Mucosa of stomach (tissue), 1 donor: ENCODE measurements around the gene RAB18.

ENCODE experiments used
- H3K27me3 ChIP-seq: one replicate; pipeline ENCODE4 v1.7.0; 2013; ENCODE audit warnings: mild to moderate bottlenecking, low read length; ENCODE audit not compliant: control insufficient read depth, insufficient read depth
- H3K36me3 ChIP-seq: one replicate; pipeline ENCODE4 v1.7.0; 2013; ENCODE audit warnings: low read length; ENCODE audit not compliant: control insufficient read depth, insufficient read depth
- H3K4me1 ChIP-seq: one replicate; pipeline ENCODE4 v1.7.0; 2013; ENCODE audit warnings: mild to moderate bottlenecking, low read length; ENCODE audit not compliant: control insufficient read depth, insufficient read depth
- H3K4me3 ChIP-seq: one replicate; pipeline ENCODE4 v1.7.0; 2013; ENCODE audit warnings: low read length
- H3K9ac ChIP-seq: one replicate; pipeline ENCODE4 v1.7.0; 2013; ENCODE audit warnings: mild to moderate bottlenecking, low read length, moderate library complexity
- H3K9me3 ChIP-seq: one replicate; pipeline ENCODE4 v1.7.0; 2013; ENCODE audit warnings: mild to moderate bottlenecking, low read length, moderate library complexity; ENCODE audit not compliant: control insufficient read depth
- donor health status: Pancreatic carcinoma.

Gene RAB18

DNA sequence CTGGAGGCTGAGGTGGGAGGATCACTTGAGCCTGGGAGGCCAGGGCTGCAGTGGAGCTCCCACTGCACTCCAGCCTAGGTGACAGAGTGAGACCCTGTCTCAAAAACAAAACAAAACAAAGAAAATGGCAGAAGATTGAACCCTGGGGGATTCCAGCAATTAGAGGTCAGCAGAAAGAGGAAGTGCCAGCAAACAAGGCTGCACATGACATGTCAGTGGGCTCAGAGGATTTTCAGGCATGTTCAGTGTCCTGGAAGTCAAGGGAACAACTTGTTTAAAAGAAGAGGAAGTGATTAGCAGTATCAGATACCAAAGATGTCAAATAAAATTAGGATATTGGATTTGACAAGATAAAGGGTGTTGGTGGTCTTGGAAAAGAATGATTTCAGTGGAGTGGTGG is 32.3 kb downstream of the RAB18 start:
- H3K9me3 ChIP-seq: no peaks in the 10 kb centered on the region
- H3K36me3 ChIP-seq: no peaks in the 10 kb centered on the region
- no peaks in the 10 kb centered on the region for H3K4me1 ChIP-seq
- no peak overlapping the region for H3K4me3 ChIP-seq
- no peaks in the 10 kb centered on the region for H3K27me3 ChIP-seq
- H3K9ac ChIP-seq: no peak overlapping the region

DNA sequence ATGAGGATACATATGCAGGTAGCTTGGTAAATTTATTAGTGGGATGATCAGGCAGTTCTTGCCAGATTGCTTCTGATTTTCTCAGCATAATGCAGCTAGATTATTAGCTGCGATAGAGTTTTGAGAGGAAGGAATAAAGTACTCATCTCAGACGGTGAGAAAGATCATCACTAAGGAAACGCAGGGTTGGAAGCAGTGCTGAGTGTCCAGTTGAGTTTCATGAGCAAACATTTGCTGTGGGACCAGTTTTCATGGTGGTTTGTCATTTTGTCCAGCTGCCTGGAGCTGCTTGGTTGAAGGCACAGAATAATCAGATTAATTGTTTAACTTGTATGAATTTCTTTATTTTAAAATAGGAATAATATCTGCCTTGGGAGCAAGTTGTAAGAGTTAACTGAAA is 33.1 kb downstream of the RAB18 start:
- Histone ChIP-seq H3K36me3 (no peaks in the 10 kb centered on the region), H3K9ac (no peak overlapping the region), H3K4me1 (peaks cover 4% of the 10 kb centered on the region), H3K27me3 (no peaks in the 10 kb centered on the region), H3K4me3 (no peak overlapping the region), H3K9me3 (no peaks in the 10 kb centered on the region)

DNA sequence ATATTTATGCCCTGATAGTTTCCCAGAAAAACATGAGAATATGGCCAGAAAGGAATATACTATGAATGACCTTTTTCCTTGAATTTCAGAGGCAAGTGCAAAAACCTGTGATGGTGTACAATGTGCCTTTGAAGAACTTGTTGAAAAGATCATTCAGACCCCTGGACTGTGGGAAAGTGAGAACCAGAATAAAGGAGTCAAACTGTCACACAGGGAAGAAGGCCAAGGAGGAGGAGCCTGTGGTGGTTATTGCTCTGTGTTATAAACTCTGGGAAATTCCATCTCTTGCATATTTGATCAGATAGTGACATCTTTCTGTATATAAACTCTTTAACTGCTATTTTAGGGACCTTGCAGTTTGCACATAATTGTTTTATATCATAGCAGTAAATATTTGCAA is 33.7 kb downstream of the RAB18 start:
- Histone ChIP-seq H3K36me3 (no peaks in the 10 kb centered on the region), H3K27me3 (no peaks in the 10 kb centered on the region), H3K9ac (no peak overlapping the region), H3K4me3 (no peak overlapping the region), H3K9me3 (no peaks in the 10 kb centered on the region), H3K4me1 (peaks cover 4% of the 10 kb centered on the region)

DNA sequence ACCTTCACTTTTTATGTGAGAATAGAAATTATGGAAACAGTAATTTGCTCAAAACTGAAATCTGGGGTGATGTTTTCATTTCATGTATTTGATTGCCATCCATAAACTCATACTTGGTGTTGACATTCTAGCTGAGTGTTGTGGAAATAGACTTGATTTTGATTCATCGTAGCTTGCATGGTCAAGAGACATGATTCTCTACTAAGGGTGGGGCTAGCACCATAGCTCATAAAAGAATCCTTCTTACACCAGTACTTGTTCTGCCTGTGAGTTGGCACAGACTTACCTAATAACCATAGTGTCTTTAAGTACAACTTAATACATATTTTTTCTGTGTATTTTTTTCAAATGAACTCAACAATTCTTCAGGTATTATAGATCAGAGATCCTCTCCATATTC is 36.6 kb downstream of the RAB18 start:
- Histone ChIP-seq H3K36me3 (no peaks in the 10 kb centered on the region), H3K9me3 (no peaks in the 10 kb centered on the region), H3K27me3 (no peaks in the 10 kb centered on the region), H3K4me3 (no peak overlapping the region), H3K9ac (no peak overlapping the region), H3K4me1 (peaks cover 4% of the 10 kb centered on the region)

DNA sequence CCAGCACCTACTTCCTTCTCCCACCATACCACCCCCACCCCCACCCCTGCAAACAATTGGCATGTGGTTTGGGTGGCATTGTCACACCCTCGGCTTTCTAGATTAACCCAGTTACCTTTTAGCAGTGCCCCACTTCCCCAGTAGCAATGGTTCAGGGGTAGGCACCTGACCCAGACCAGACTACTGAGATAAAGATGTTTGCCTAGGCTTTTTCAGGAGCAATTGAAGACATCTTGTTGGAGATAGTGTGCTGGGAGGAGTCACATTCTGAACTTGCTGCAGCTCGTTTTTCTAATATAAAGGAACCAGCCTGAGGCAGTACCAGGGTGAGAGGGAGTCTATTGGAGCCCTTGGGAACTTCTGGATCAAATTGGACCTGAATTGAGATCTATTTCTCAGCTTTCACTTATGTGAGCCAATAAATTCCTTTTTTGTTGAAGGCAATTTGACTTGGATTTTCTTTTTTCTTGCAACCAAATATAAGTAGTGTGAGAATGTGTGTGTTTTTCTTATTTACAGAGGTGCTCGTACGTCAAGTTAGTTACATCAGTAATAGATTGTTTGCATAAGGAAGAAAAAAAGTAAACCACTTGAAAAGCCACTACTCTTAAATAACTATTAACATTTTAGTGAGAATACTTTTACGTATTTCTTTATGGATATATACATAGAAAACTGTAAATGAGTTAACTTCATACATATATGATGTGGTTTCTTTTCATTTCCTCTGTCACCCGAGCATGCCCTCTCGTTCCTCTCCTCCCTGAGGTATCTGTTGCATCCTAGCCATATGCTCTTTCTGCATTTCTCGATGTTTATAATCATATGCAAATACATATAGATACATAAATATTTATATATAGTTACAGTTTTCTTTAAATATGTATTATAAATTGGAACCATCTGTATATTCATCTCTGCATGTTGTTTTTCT is 38.0 kb downstream of the RAB18 start:
- Histone ChIP-seq H3K27me3 (no peaks in the 10 kb centered on the region), H3K9me3 (no peaks in the 10 kb centered on the region), H3K36me3 (no peaks in the 10 kb centered on the region)

DNA sequence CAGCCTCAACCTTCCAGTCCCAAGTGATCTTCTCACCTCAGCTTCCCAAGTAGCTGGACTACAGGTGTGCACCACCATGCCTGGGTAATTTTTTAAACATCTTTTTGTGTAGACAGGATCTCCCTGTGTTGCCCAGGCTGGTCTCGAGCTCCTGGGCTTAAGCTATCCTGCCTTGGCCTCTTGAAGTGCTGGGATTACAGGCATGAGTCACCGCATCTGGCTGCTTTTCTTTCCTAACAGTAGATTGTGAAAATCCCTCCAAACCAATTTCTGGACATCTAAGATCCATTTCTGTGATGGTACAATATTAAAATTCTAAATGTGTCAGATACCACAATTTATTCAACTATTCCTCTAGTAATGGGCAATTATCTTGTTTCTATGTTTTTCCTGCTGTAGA is 38.7 kb downstream of the RAB18 start:
- no peaks in the 10 kb centered on the region for H3K9me3 ChIP-seq
- no peak overlapping the region for H3K4me3 ChIP-seq
- no peaks in the 10 kb centered on the region for H3K27me3 ChIP-seq
- H3K9ac ChIP-seq: no peak overlapping the region
- peaks cover 4% of the 10 kb centered on the region for H3K4me1 ChIP-seq
- H3K36me3 ChIP-seq: no peaks in the 10 kb centered on the region

More for the DNA sequence above, 38.0 kb downstream of the RAB18 start:
- no peak overlapping the region for H3K9ac ChIP-seq
- no peak overlapping the region for H3K4me3 ChIP-seq
- peaks cover 4% of the 10 kb centered on the region for H3K4me1 ChIP-seq

DNA sequence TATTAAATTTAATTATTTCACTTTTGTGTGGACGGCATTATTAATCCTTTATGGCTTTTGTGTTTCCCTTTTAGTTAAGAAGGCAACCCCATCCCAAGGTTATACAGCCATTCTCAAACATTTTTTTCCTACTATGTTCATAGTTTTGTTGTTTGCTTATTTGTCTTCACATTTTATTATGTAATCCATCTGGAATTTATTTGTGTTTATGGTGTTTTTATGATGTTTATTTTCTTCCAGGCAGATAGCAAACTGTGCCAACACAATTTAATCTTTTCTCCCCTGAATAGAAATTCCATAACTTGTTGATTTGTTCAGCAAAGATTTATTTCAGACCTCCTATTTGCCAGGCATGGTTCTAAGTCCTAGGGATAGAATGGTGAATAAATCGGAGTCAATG is 42.9 kb downstream of the RAB18 start:
- H3K4me1 ChIP-seq: peaks cover under 1% of the 10 kb centered on the region
- H3K4me3 ChIP-seq: no peak overlapping the region
- no peaks in the 10 kb centered on the region for H3K9me3 ChIP-seq
- no peaks in the 10 kb centered on the region for H3K27me3 ChIP-seq
- no peaks in the 10 kb centered on the region for H3K36me3 ChIP-seq
- H3K9ac ChIP-seq: no peak overlapping the region

DNA sequence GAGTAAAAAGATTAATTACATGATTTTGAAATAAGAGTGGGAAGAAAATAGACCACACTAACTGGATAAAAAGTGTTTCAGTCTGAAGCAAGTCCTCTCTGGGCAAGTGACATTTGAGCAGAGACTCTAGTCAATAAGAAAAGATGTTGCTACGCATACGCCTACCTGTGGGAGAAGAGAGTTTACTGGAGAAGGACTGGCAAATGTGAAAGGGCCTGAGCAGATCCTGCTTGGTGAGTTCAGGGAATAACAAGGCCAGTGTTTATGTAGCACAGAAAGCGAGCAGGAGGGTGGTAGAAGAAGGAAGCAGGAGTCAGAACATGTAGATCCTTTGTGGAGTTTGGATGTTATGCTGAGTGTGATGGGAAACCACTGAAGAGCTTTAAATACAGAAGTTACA is 43.4 kb downstream of the RAB18 start:
- no peaks in the 10 kb centered on the region for H3K4me1 ChIP-seq
- no peaks in the 10 kb centered on the region for H3K27me3 ChIP-seq
- no peak overlapping the region for H3K4me3 ChIP-seq
- no peaks in the 10 kb centered on the region for H3K9me3 ChIP-seq
- H3K9ac ChIP-seq: no peak overlapping the region
- no peaks in the 10 kb centered on the region for H3K36me3 ChIP-seq

DNA sequence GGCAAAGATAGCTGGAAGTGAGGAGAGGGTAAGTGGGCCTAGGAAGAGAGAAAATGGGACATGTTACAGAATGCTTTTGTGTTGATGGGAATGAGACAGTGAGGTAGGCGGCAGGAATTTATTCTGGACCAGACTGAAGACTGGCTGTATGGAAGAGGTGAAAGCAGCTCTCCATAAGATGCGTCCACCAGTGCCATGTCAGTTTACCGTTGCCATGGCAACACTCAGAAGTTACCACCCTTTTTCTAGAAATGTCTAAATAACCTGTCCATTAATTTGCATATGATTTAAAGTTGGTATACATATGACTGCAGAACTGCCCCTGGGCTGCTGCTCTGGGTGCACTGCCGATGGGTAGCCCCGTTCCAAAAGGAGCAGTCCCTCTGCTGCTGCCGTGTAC is 46.7 kb downstream of the RAB18 start:
- Histone ChIP-seq H3K9ac (no peak overlapping the region), H3K4me1 (no peaks in the 10 kb centered on the region), H3K9me3 (no peaks in the 10 kb centered on the region), H3K36me3 (no peaks in the 10 kb centered on the region), H3K4me3 (no peak overlapping the region), H3K27me3 (no peaks in the 10 kb centered on the region)

DNA sequence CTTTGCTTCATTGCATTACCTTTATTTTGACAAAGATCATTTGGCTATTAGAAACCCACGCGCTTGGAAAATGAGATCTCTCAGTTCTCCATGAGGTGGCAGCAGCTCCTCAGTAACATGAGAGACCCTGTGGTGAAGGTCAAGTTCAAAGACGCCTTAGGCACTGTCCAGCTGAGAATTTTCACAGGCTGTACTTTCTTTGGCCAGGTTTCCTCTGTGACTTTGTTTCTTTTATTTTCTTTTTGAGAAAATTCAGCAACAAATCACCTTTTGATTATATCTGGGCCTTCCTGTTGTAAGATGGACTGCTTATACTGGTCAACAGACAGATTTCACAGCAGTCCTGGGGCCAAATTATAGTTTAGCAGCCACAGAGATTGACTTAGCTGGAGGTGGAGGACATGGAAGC is 54.5 kb downstream of the RAB18 start:
- no peaks in the 10 kb centered on the region for H3K36me3 ChIP-seq
- no peaks in the 10 kb centered on the region for H3K4me1 ChIP-seq
- H3K9ac ChIP-seq: no peak overlapping the region

DNA sequence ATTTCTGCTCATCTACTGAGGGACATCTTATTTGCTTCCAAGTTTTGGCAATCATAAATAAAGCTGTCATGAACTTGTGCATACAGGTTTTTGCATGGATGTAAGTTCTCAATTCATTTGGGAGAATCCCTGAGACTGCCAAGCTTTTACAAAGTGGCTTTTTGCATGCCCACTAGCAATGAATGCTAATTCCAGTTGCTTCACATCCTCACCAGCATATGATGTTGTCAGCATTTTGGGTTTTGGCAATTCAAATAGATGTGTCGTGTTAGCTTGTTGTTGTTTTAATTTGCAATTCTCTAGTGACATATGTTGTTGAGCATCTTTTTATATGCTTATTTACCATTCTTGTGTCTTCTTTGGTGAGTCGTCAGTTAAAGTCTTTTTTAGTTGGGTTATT is 57.2 kb downstream of the RAB18 start:
- no peaks in the 10 kb centered on the region for H3K36me3 ChIP-seq
- H3K9ac ChIP-seq: no peak overlapping the region

More for the DNA sequence above, 54.5 kb downstream of the RAB18 start:
- Histone ChIP-seq H3K27me3 (no peaks in the 10 kb centered on the region), H3K9me3 (no peaks in the 10 kb centered on the region), H3K4me3 (no peak overlapping the region)

DNA sequence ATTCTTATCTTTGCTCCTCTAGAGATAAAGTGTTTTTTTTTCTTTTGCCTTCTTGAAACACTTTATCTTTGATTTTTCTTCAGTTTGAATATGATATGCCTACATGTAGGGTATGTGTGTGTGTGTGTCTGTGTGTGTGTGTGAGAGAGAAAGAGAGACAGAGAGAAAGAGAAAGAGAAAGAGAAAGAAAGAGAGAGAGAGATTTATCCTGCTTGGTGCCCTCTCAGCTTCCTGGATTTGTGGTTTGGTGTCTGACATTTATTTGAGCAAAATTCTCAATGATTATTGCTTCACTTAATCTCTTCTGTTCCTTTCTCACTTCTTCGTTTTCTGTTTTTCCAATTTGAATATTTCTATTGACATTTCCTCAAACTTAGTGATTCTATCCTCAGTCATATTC is 60.3 kb downstream of the RAB18 start:
- H3K4me3 ChIP-seq: no peak overlapping the region
- no peaks in the 10 kb centered on the region for H3K36me3 ChIP-seq
- no peaks in the 10 kb centered on the region for H3K9me3 ChIP-seq
- no peak overlapping the region for H3K9ac ChIP-seq
- H3K4me1 ChIP-seq: no peaks in the 10 kb centered on the region
- no peaks in the 10 kb centered on the region for H3K27me3 ChIP-seq

More for the DNA sequence above, 57.2 kb downstream of the RAB18 start:
- no peaks in the 10 kb centered on the region for H3K9me3 ChIP-seq
- H3K27me3 ChIP-seq: no peaks in the 10 kb centered on the region
- no peaks in the 10 kb centered on the region for H3K4me1 ChIP-seq
- no peak overlapping the region for H3K4me3 ChIP-seq
